Measurements from ENCODE around the gene NINJ1. TPM values are rescaled to one million over a fixed set of nuclear protein-coding genes. Genes with fewer than 3 reads are reported as not detected.

The NINJ1 gene
- total and polyA plus RNA-seq, 2 of the 13 experiments (the other 11 are each of a cell fraction or from before 2014, with no cell fraction given): 81.2 to 92.1 TPM

- TF ChIP-seq, protein P1, sequence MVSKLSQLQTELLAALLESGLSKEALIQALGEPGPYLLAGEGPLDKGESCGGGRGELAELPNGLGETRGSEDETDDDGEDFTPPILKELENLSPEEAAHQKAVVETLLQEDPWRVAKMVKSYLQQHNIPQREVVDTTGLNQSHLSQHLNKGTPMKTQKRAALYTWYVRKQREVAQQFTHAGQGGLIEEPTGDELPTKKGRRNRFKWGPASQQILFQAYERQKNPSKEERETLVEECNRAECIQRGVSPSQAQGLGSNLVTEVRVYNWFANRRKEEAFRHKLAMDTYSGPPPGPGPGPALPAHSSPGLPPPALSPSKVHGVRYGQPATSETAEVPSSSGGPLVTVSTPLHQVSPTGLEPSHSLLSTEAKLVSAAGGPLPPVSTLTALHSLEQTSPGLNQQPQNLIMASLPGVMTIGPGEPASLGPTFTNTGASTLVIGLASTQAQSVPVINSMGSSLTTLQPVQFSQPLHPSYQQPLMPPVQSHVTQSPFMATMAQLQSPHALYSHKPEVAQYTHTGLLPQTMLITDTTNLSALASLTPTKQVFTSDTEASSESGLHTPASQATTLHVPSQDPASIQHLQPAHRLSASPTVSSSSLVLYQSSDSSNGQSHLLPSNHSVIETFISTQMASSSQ (IDR thresholded peaks at IDR 0.05; ENCODE audit: low read depth): no peak
- TF ChIP-seq, protein P1 (CRISPR knock-in tag; IDR thresholded peaks at IDR 0.05; ENCODE audit: borderline replicate concordance): no peak
- TF ChIP-seq ZNF414 (CRISPR knock-in tag; IDR thresholded peaks at IDR 0.05): peak; percentile 70; the same call in 1 of the 2 replicates
- 0 out of 2 replicates have a peak, but pooled peaks have one; percentile 30 for TF ChIP-seq PITX1 (CRISPR knock-in tag; IDR thresholded peaks at IDR 0.05)
- TF ChIP-seq ZBTB44 (CRISPR knock-in tag; IDR thresholded peaks at IDR 0.05): 0 out of 2 replicates have a peak, but pooled peaks have one; percentile 25
- no peak for TF ChIP-seq ZMYM2 (CRISPR knock-in tag; IDR thresholded peaks at IDR 0.05)
- TF ChIP-seq, protein P2, sequence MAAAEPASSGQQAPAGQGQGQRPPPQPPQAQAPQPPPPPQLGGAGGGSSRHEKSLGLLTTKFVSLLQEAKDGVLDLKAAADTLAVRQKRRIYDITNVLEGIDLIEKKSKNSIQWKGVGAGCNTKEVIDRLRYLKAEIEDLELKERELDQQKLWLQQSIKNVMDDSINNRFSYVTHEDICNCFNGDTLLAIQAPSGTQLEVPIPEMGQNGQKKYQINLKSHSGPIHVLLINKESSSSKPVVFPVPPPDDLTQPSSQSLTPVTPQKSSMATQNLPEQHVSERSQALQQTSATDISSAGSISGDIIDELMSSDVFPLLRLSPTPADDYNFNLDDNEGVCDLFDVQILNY (CRISPR knock-in tag; conservative IDR thresholded peaks at IDR 0.05): 0 out of 2 replicates have a peak, but pooled peaks have one; percentile 49
- TF ChIP-seq IKZF4 (CRISPR knock-in tag; IDR thresholded peaks at IDR 0.05; ENCODE audit: borderline replicate concordance, low read depth, not compliant biosample characterization): no peak
- no peak for TF ChIP-seq SRSF9 (IDR thresholded peaks at IDR 0.05; ENCODE audit: borderline replicate concordance, insufficient read depth, low read depth, low read length, poor library complexity, severe bottlenecking)
- no peak for TF ChIP-seq MTF1 (CRISPR knock-in tag; IDR thresholded peaks at IDR 0.05)
- no peak for TF ChIP-seq ZNF205 (CRISPR knock-in tag; IDR thresholded peaks at IDR 0.05)
- TF ChIP-seq ZNF225 (CRISPR knock-in tag; IDR thresholded peaks at IDR 0.05): no peak
- TF ChIP-seq GABPA (IDR thresholded peaks at IDR 0.05; ENCODE audit: low read depth, low read length): no peak
- TF ChIP-seq GABPA (CRISPR knock-in tag; IDR thresholded peaks at IDR 0.05; ENCODE audit: low read depth): no peak
- TF ChIP-seq HNRNPLL (IDR thresholded peaks at IDR 0.05; ENCODE audit: low read depth, low read length, poor library complexity, severe bottlenecking): no peak
- peak; percentile 35; the same call in 1 of the 2 replicates for TF ChIP-seq RXRA (CRISPR knock-in tag; IDR thresholded peaks at IDR 0.05)
- no peak for TF ChIP-seq NONO (IDR thresholded peaks at IDR 0.05)
- peak; percentile 77; the same call in 1 of the 2 replicates for TF ChIP-seq NONO (CRISPR knock-in tag; conservative IDR thresholded peaks at IDR 0.05)
- no peak for TF ChIP-seq ISX (CRISPR knock-in tag; conservative IDR thresholded peaks at IDR 0.05)
- no peak for TF ChIP-seq NFRKB (IDR thresholded peaks at IDR 0.05)
- 0 out of 2 replicates have a peak, but pooled peaks have one; percentile 50 for TF ChIP-seq MIER2 (CRISPR knock-in tag; IDR thresholded peaks at IDR 0.05)
- no peak for TF ChIP-seq JARID2 (CRISPR knock-in tag; IDR thresholded peaks at IDR 0.05; ENCODE audit: insufficient replicate concordance)
- no peak for TF ChIP-seq MAFG (CRISPR knock-in tag; IDR thresholded peaks at IDR 0.05)
These were observed 25.8 kb upstream of the NINJ1 start (continued) for GRCh38 chr9:93159601-93160471.
